ES-I3 (cell line): ENCODE data around the gene ARRDC1.

Experiments used
- H3K36me3 ChIP-seq: 2 replicates; pipeline ENCODE4 v1.6.1; 2013; ENCODE audit warnings: mild to moderate bottlenecking, low read length, control low read depth, moderate library complexity; ENCODE audit not compliant: insufficient read depth
- H3K4me1 ChIP-seq: 2 replicates; pipeline ENCODE4 v1.6.1; 2013; ENCODE audit warnings: mild to moderate bottlenecking, control low read depth, low read length; ENCODE audit not compliant: insufficient read depth
- H3K9ac ChIP-seq: 2 replicates; pipeline ENCODE4 v1.6.1; 2013; ENCODE audit warnings: low read depth, mild to moderate bottlenecking, low read length, moderate library complexity
- H3K9me3 ChIP-seq: 2 replicates; pipeline ENCODE4 v1.6.1; 2013; ENCODE audit warnings: mild to moderate bottlenecking, low read length, moderate library complexity; ENCODE audit not compliant: control insufficient read depth, insufficient read depth

The ARRDC1 gene

GRCh38 chr9:137630679-137631078, 25.2 kb downstream of the ARRDC1 start:
- Histone ChIP-seq H3K36me3 (no peaks in the 10 kb centered on the region; the same call in 1 of the 2 replicates), H3K4me1 (peaks cover 10% of the 10 kb centered on the region; the same call in 1 of the 2 replicates), H3K9ac (no peak overlapping the region), H3K9me3 (no peaks in the 10 kb centered on the region)

- no peaks in the 10 kb centered on the region for H3K9me3 ChIP-seq
- H3K9ac ChIP-seq, result no peak overlapping the region
- H3K36me3 ChIP-seq, result no peaks in the 10 kb centered on the region; the same call in 1 of the 2 replicates
- peaks cover 10% of the 10 kb centered on the region; the same call in 1 of the 2 replicates for H3K4me1 ChIP-seq
Measured at GRCh38 chr9:137631345-137632229, 26.1 kb downstream of the ARRDC1 start.

GRCh38 chr9:137632230-137633161, 27.0 kb downstream of the ARRDC1 start:
- Histone ChIP-seq H3K9me3 (no peaks in the 10 kb centered on the region), H3K4me1 (peaks cover 10% of the 10 kb centered on the region; the same call in 1 of the 2 replicates), H3K36me3 (no peaks in the 10 kb centered on the region; the same call in 1 of the 2 replicates), H3K9ac (no peak overlapping the region)

- H3K9me3 ChIP-seq, result no peaks in the 10 kb centered on the region
- H3K9ac ChIP-seq, result no peak overlapping the region
- H3K4me1 ChIP-seq, result peaks cover 4% of the 10 kb centered on the region; the same call in 1 of the 2 replicates
- no peaks in the 10 kb centered on the region; the same call in 1 of the 2 replicates for H3K36me3 ChIP-seq
Measured at GRCh38 chr9:137634016-137634415, 28.5 kb downstream of the ARRDC1 start.

GRCh38 chr9:137638680-137639079, 33.2 kb downstream of the ARRDC1 start:
- H3K4me1 ChIP-seq, result no peaks in the 10 kb centered on the region
- no peaks in the 10 kb centered on the region for H3K9me3 ChIP-seq
- H3K36me3 ChIP-seq, result no peaks in the 10 kb centered on the region; the same call in 1 of the 2 replicates
- no peak overlapping the region for H3K9ac ChIP-seq

GRCh38 chr9:137639303-137640051, 34.0 kb downstream of the ARRDC1 start:
- Histone ChIP-seq H3K36me3 (no peaks in the 10 kb centered on the region), H3K4me1 (no peaks in the 10 kb centered on the region), H3K9me3 (no peaks in the 10 kb centered on the region), H3K9ac (no peak overlapping the region)

GRCh38 chr9:137640862-137641261, 35.4 kb downstream of the ARRDC1 start:
- H3K36me3 ChIP-seq, result no peaks in the 10 kb centered on the region
- no peaks in the 10 kb centered on the region for H3K4me1 ChIP-seq
- no peaks in the 10 kb centered on the region for H3K9me3 ChIP-seq
- no peak overlapping the region for H3K9ac ChIP-seq

GRCh38 chr9:137642118-137642601, 36.7 kb downstream of the ARRDC1 start:
- H3K9me3 ChIP-seq, result no peaks in the 10 kb centered on the region
- H3K4me1 ChIP-seq, result no peaks in the 10 kb centered on the region
- H3K9ac ChIP-seq, result no peak overlapping the region
- H3K36me3 ChIP-seq, result no peaks in the 10 kb centered on the region

- Histone ChIP-seq H3K4me1 (no peaks in the 10 kb centered on the region), H3K9me3 (no peaks in the 10 kb centered on the region), H3K9ac (no peak overlapping the region), H3K36me3 (no peaks in the 10 kb centered on the region)
Measured at GRCh38 chr9:137642892-137643291, 37.4 kb downstream of the ARRDC1 start.

- H3K4me1 ChIP-seq, result no peaks in the 10 kb centered on the region
- H3K9ac ChIP-seq, result no peak overlapping the region
- no peaks in the 10 kb centered on the region for H3K9me3 ChIP-seq
- H3K36me3 ChIP-seq, result no peaks in the 10 kb centered on the region
Measured at GRCh38 chr9:137643921-137644320, 38.4 kb downstream of the ARRDC1 start.

- no peak overlapping the region for H3K9ac ChIP-seq
- H3K9me3 ChIP-seq, result no peaks in the 10 kb centered on the region
- no peaks in the 10 kb centered on the region for H3K36me3 ChIP-seq
- H3K4me1 ChIP-seq, result no peaks in the 10 kb centered on the region
Measured at GRCh38 chr9:137645211-137645610, 39.7 kb downstream of the ARRDC1 start.

GRCh38 chr9:137646341-137646740, 40.9 kb downstream of the ARRDC1 start:
- no peaks in the 10 kb centered on the region for H3K9me3 ChIP-seq
- H3K9ac ChIP-seq, result no peak overlapping the region
- H3K4me1 ChIP-seq, result no peaks in the 10 kb centered on the region
- H3K36me3 ChIP-seq, result no peaks in the 10 kb centered on the region

- Histone ChIP-seq H3K9me3 (no peaks in the 10 kb centered on the region), H3K36me3 (no peaks in the 10 kb centered on the region), H3K4me1 (no peaks in the 10 kb centered on the region), H3K9ac (no peak overlapping the region)
Measured at GRCh38 chr9:137647096-137647714, 41.7 kb downstream of the ARRDC1 start.
